LNCaP clone FGC (cell line): Measurements from ENCODE around the gene STXBP6.

Experiments
- DNase-seq: peaks from one replicate; pipeline ENCODE4 v3.0.0-alpha.2; 2011; ENCODE audit warnings: low read depth
- H3K4me3 ChIP-seq: 2 replicates; pipeline ENCODE4 v1.5.1; 2011; ENCODE audit warnings: mild to moderate bottlenecking, low read depth, low read length, control low read depth
- CTCF ChIP-seq: IDR thresholded peaks from 2 replicates; pipeline ENCODE4 v1.5.1; 2012; ENCODE audit warnings: mild to moderate bottlenecking; ENCODE audit not compliant: control insufficient read depth, insufficient read depth; ENCODE audit errors: extremely low read depth

The STXBP6 gene

GRCh38 chr14:24848102-24848790 lies 201.7 kb downstream of the STXBP6 start:
- DNase-seq: no peak

GRCh38 chr14:24847568-24848095 lies 202.3 kb downstream of the STXBP6 start:
- H3K4me3 ChIP-seq: no peak overlapping the region
- DNase-seq: no peak
- TF ChIP-seq CTCF: no peak

More at GRCh38 chr14:24848102-24848790, 201.7 kb downstream of the STXBP6 start:
- TF ChIP-seq CTCF: no peak
- H3K4me3 ChIP-seq: no peak overlapping the region

GRCh38 chr14:24846261-24846660 lies 203.7 kb downstream of the STXBP6 start:
- TF ChIP-seq CTCF: no peak
- peak; percentile 51 for DNase-seq
- no peak overlapping the region for H3K4me3 ChIP-seq

- no peak for TF ChIP-seq CTCF
- H3K4me3 ChIP-seq: no peak overlapping the region
- no peak for DNase-seq
Measured at GRCh38 chr14:24845851-24846250, 204.1 kb downstream of the STXBP6 start.

- TF ChIP-seq CTCF: no peak
- H3K4me3 ChIP-seq: no peak overlapping the region
- DNase-seq: no peak
Measured at GRCh38 chr14:24844011-24844410, 205.9 kb downstream of the STXBP6 start.

- no peak overlapping the region for H3K4me3 ChIP-seq
- no peak for TF ChIP-seq CTCF
- DNase-seq: no peak
Measured at GRCh38 chr14:24843494-24843893, 206.5 kb downstream of the STXBP6 start.
